HepG2 (cell line): ENCODE data around the gene SSBP1. TPM values are rescaled to one million over a fixed set of nuclear protein-coding genes. Genes with fewer than 3 reads are reported as not detected.

Experiments
- ATAC-seq: fragments of 200-7000 bp; cut with Tn5 transposase; 3 replicates; pipeline ENCODE4 v1.9.1; 2020; ENCODE audit warnings: mild to moderate bottlenecking, moderate library complexity
- BruUV-seq: library from RNA; stranded (reverse); fragments of 400-500 nt; replicated peaks from 2 replicates; lab custom pipeline; 2021; lab: Mats Ljungman, UMichigan
- CTCF ChIA-PET: fragments of 300-600 bp; formaldehyde crosslinking; extraction: SDS; loops from one replicate; lab custom pipeline; 2021; ENCODE audit warnings: low total read pairs, inconsistent platforms, low intra/inter-chr PET ratio; lab: Yijun Ruan, JAX
- POLR2A ChIA-PET: fragments of 350-600 bp; sonication (Branson Sonifier 250); formaldehyde crosslinking; loops from one replicate; lab custom pipeline; 2020; ENCODE audit warnings: antibody characterized with exemption, inconsistent platforms; lab: Yijun Ruan, JAX
- DNase-seq: peaks from one replicate; pipeline ENCODE4 v3.0.0-alpha.2; 2015; ENCODE audit warnings: low spot score
- FAIRE-seq: peaks from 3 replicates; lab custom pipeline; 2011; peaks lifted over from hg19 to GRCh38; lab: Jason Lieb, UNC
- H2AFZ ChIP-seq: one replicate; pipeline ENCODE4 v1.6.1; 2011; ENCODE audit warnings: low read length, inconsistent platforms
- H3K27ac ChIP-seq: fragments of 300-600 bp; 3 replicates; pipeline ENCODE4 v1.8.0; 2011; ENCODE audit warnings: mixed run types, mild to moderate bottlenecking, mixed read lengths, low read length, inconsistent platforms; ENCODE audit not compliant: insufficient read depth; ENCODE audit errors: extremely low read length
- H3K27me3 ChIP-seq, 2 experiments: fragments of 200-600 bp in 1 of 2; 2 replicates in 1 of 2; 3 replicates in 1 of 2; pipeline versions ENCODE4 v1.6.0 to v1.8.0; 2011; ENCODE audit warnings: low read length in 2 of 2, mild to moderate bottlenecking in 2 of 2, moderate library complexity in 2 of 2, inconsistent platforms in 1 of 2; ENCODE audit not compliant: insufficient read depth in 2 of 2, control insufficient read depth in 1 of 2
- H3K36me3 ChIP-seq, 2 experiments: fragments of 200-600 bp in 1 of 2; replicated peaks in 1 of 2; 2 replicates in 1 of 2; 3 replicates in 1 of 2; pipeline versions ENCODE4 v1.5.1 to v1.8.0; 2011; ENCODE audit warnings: low read length in 2 of 2, inconsistent platforms in 1 of 2; ENCODE audit not compliant: insufficient read depth in 2 of 2, control insufficient read depth in 1 of 2
- H3K4me1 ChIP-seq: 2 replicates; pipeline ENCODE4 v1.5.1; 2012; ENCODE audit warnings: low read length, inconsistent platforms; ENCODE audit not compliant: insufficient read depth
- H3K4me2 ChIP-seq: 2 replicates; pipeline ENCODE4 v1.6.0; 2011; ENCODE audit warnings: low read depth, low read length, inconsistent platforms
- H3K4me3 ChIP-seq, 3 experiments: fragments of 200-600 bp in 1 of 3; sonication (generic), shearing (Covaris generic) in 1 of 3; replicated peaks in 1 of 3; 2 replicates each; pipeline ENCODE4 v1.5.1; 2011 to 2016; ENCODE audit warnings: low read length in 3 of 3, inconsistent platforms in 2 of 3, low read depth in 2 of 3, mild to moderate bottlenecking in 2 of 3, control low read depth in 1 of 3, mixed read lengths in 1 of 3; ENCODE audit not compliant: insufficient read depth in 1 of 3
- H3K79me2 ChIP-seq: one replicate; pipeline ENCODE4 v1.6.1; 2011; ENCODE audit warnings: low read length, inconsistent platforms; ENCODE audit not compliant: insufficient read depth
- H3K9ac ChIP-seq: 2 replicates; pipeline ENCODE4 v1.6.0; 2011; ENCODE audit warnings: mild to moderate bottlenecking, low read depth, low read length, inconsistent platforms; ENCODE audit not compliant: insufficient read depth
- H3K9me3 ChIP-seq: 2 replicates; pipeline ENCODE4 v1.5.1; 2012; ENCODE audit warnings: mild to moderate bottlenecking, low read length
- H4K20me1 ChIP-seq: 2 replicates; pipeline ENCODE4 v1.6.0; 2011; ENCODE audit warnings: inconsistent platforms, mild to moderate bottlenecking, low read length, moderate library complexity; ENCODE audit not compliant: insufficient read depth
- ARID2 ChIP-seq: sonication (generic); formaldehyde crosslinking; IDR thresholded peaks from 2 replicates; pipeline ENCODE4 v1.8.1; 2022; ENCODE audit warnings: mild to moderate bottlenecking, missing genetic modification reagents, borderline replicate concordance
- HNF4G ChIP-seq, 2 experiments: sonication (generic) in 1 of 2; formaldehyde crosslinking in 1 of 2; IDR thresholded peaks; 2 replicates each; pipeline versions ENCODE4 v1.4.0 to v1.6.1; 2011 to 2020; ENCODE audit warnings: borderline replicate concordance in 2 of 2, low read depth in 2 of 2, mild to moderate bottlenecking in 2 of 2, low read length in 1 of 2, missing genetic modification reagents in 1 of 2, moderate library complexity in 1 of 2
- LCORL ChIP-seq, 2 experiments: fragments of 450-650 bp in 1 of 2; sonication (generic) in 1 of 2; formaldehyde crosslinking in 1 of 2; IDR thresholded peaks; 2 replicates each; pipeline versions ENCODE4 v1.5.0 to v1.6.1; 2017 to 2020; ENCODE audit warnings: antibody characterized with exemption in 1 of 2, missing genetic modification reagents in 1 of 2
- REPIN1 ChIP-seq: sonication (generic); formaldehyde crosslinking; IDR thresholded peaks from 2 replicates; pipeline ENCODE4 v1.8.0; 2022; ENCODE audit warnings: missing genetic modification reagents, low read depth, mild to moderate bottlenecking, borderline replicate concordance
- TARDBP ChIP-seq: sonication (generic); formaldehyde crosslinking; IDR thresholded peaks from 2 replicates; pipeline ENCODE4 v1.8.0; 2022; ENCODE audit warnings: mild to moderate bottlenecking, missing genetic modification reagents
- ZNF772 ChIP-seq: sonication (generic); formaldehyde crosslinking; IDR thresholded peaks from 2 replicates; pipeline ENCODE4 v1.5.0; 2020; ENCODE audit warnings: mild to moderate bottlenecking, missing genetic modification reagents
- WGBS: methylation state at CpG from one replicate; pipeline ENCODE4 v1.1.6; 2017; ENCODE audit warnings: low lambda C conversion rate; 5-methylcytosine and 5-hydroxymethylcytosine counted together
- in situ Hi-C: cut with HindIII; loops from 2 replicates; pipeline ENCODE4 v1.10.0; 2017; ENCODE audit warnings: low pct_unique_long_range_greater_than_20kb; ENCODE audit not compliant: extremely low pct_ligation_motif_present
- intact Hi-C: fragments of 100-400 bp; cut with micrococcal nuclease; formaldehyde crosslinking; loops from one replicate; pipeline ENCODE4 v1.10.0; 2022; ENCODE audit not compliant: unreplicated experiment
- polyA plus RNA-seq, 8 experiments: library from polyadenylated mRNA; depleted of rRNA in 3 of 8; stranded (reverse) in 7 of 8; unstranded in 1 of 8; fragments of >200 nt; fragmentation: Illumina TruSeq in 4 of 8; extraction: Trizol in 4 of 8; gene quantifications; 2 replicates each; pipeline versions ENCODE4 v1.2.1 to v1.2.3, GENCODE V29; 2011 to 2016; ENCODE audit warnings: low read depth in 4 of 8, missing spikeins in 1 of 8, mixed read lengths in 1 of 8; ENCODE audit not compliant: insufficient read depth in 1 of 8
- total RNA-seq, 5 experiments: library from RNA; depleted of rRNA; stranded (reverse); fragments of >200 nt; fragmentation: Illumina TruSeq; extraction: Trizol; gene quantifications; 2 replicates each; pipeline ENCODE4 v1.2.3, GENCODE V29; 2016; ENCODE audit warnings: low read depth in 1 of 5
- TF ChIP-seq, protein P1 (sequence below): sonication (generic); formaldehyde crosslinking; IDR thresholded peaks from 2 replicates; pipeline ENCODE4 v1.5.0; 2020; ENCODE audit warnings: missing genetic modification reagents, mild to moderate bottlenecking, borderline replicate concordance
- TF ChIP-seq, protein P2 (sequence below): sonication (generic); formaldehyde crosslinking; IDR thresholded peaks from 2 replicates; pipeline ENCODE4 v1.4.0; 2020; ENCODE audit warnings: mild to moderate bottlenecking, missing genetic modification reagents, borderline replicate concordance

The SSBP1 gene
- total and polyA plus RNA-seq, 2 of the 13 experiments (the other 11 are each of a cell fraction or from before 2014, with no cell fraction given) = 64.4 to 254 TPM

DNA sequence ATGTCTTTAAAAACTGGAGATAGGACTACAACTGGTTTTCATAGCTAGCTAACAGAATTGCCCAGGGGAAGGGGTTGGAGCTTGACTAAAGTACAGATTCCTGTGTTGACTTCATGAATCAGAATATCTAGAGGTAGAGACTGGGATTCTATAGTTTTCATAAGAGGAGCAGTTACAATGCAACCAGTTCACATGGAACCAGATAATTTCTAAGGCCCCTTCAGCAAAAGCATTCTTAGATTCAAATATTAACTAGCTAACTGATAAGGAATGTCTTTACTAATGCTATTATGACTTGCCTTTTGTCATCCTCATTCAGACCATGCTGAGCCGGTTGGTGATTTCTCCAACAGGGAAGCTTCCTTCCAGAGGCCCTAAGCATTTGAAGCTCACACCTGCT lies 24.3 kb upstream of the SSBP1 start:
- Histone ChIP-seq H3K9me3 (no peaks in the 10 kb centered on the region), H3K79me2 (no peaks in the 10 kb centered on the region), H3K4me2 (no peak overlapping the region), H3K27me3 (no peaks in the 10 kb centered on the region; a peak in 1 of 5 replicates), H3K4me3 (no peak overlapping the region), H3K4me1 (peaks cover 14% of the 10 kb centered on the region), H3K27ac (no peak overlapping the region), H3K36me3 (no peaks in the 10 kb centered on the region), H4K20me1 (no peaks in the 10 kb centered on the region), H3K9ac (no peak overlapping the region), H2AFZ (no peak overlapping the region)
- CTCF ChIA-PET = no interaction called here
- DNase-seq (no peak), FAIRE-seq (no peak), ATAC-seq (no peak)
- intact Hi-C loops = no loop called here
- TF ChIP-seq, protein P1, sequence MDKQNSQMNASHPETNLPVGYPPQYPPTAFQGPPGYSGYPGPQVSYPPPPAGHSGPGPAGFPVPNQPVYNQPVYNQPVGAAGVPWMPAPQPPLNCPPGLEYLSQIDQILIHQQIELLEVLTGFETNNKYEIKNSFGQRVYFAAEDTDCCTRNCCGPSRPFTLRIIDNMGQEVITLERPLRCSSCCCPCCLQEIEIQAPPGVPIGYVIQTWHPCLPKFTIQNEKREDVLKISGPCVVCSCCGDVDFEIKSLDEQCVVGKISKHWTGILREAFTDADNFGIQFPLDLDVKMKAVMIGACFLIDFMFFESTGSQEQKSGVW (CRISPR knock-in tag) = no peak
- TF ChIP-seq, protein P2, sequence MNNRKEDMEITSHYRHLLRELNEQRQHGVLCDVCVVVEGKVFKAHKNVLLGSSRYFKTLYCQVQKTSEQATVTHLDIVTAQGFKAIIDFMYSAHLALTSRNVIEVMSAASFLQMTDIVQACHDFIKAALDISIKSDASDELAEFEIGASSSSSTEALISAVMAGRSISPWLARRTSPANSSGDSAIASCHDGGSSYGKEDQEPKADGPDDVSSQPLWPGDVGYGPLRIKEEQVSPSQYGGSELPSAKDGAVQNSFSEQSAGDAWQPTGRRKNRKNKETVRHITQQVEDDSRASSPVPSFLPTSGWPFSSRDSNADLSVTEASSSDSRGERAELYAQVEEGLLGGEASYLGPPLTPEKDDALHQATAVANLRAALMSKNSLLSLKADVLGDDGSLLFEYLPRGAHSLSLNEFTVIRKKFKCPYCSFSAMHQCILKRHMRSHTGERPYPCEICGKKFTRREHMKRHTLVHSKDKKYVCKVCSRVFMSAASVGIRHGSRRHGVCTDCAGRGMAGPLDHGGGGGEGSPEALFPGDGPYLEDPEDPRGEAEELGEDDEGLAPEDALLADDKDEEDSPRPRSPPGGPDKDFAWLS = no peak
- no peak for TF ChIP-seq ZNF772 (CRISPR knock-in tag)
- TF ChIP-seq TARDBP = no peak
- no peak for TF ChIP-seq REPIN1 (CRISPR knock-in tag)
- TF ChIP-seq ARID2 (CRISPR knock-in tag) = no peak
- no peak for TF ChIP-seq HNF4G (IDR thresholded peaks at IDR 0.05; ENCODE audit: borderline replicate concordance, low read depth, low read length)
- no peak for TF ChIP-seq HNF4G (CRISPR knock-in tag; IDR thresholded peaks at IDR 0.05; ENCODE audit: borderline replicate concordance, low read depth)
- TF ChIP-seq LCORL (IDR thresholded peaks at IDR 0.05) = no peak
- no peak for TF ChIP-seq LCORL (CRISPR knock-in tag; IDR thresholded peaks at IDR 0.05)
- no TSS peak for BruUV-seq
- WGBS = 8% methylated on average over 1 of the region's 1 CpG
- POLR2A ChIA-PET = no interaction called here
- in situ Hi-C loops = no loop called here
